Neural cell (in vitro differentiated cells): Measurements from ENCODE around the gene PSMG3.

Source experiments
- CTCF ChIP-seq: fragments of 450-650 bp; IDR thresholded peaks from 2 replicates; pipeline ENCODE4 v1.5.1; 2014; ENCODE audit warnings: antibody characterized with exemption, mild to moderate bottlenecking, moderate library complexity; ENCODE audit not compliant: poor library complexity, severe bottlenecking
- EP300 ChIP-seq: fragments of 450-650 bp; conservative IDR thresholded peaks from 2 replicates; pipeline ENCODE4 v1.6.1; 2014; ENCODE audit warnings: antibody characterized with exemption, mild to moderate bottlenecking, moderate library complexity; ENCODE audit not compliant: poor library complexity, severe bottlenecking
- EZH2 ChIP-seq: fragments of 200-600, 300-800 bp; shearing (Covaris generic), sonication (generic); IDR thresholded peaks from 2 replicates; pipeline ENCODE4 v1.6.1; 2014; ENCODE audit warnings: antibody characterized with exemption, low read length, borderline replicate concordance, mild to moderate bottlenecking; ENCODE audit not compliant: insufficient read depth, poor library complexity, severe bottlenecking
- MXI1 ChIP-seq: fragments of 450-650 bp; conservative IDR thresholded peaks from 2 replicates; pipeline ENCODE4 v1.6.1; 2014; ENCODE audit warnings: antibody characterized with exemption, mild to moderate bottlenecking; ENCODE audit not compliant: poor library complexity, severe bottlenecking
- POLR2AphosphoS5 ChIP-seq: IDR thresholded peaks from 2 replicates; pipeline ENCODE4 v1.6.1; 2012
- RAD21 ChIP-seq: fragments of 450-650 bp; conservative IDR thresholded peaks from 2 replicates; pipeline ENCODE4 v1.6.1; 2014; ENCODE audit warnings: antibody characterized with exemption, mild to moderate bottlenecking, moderate library complexity
- SMC3 ChIP-seq: fragments of 450-650 bp; conservative IDR thresholded peaks from 2 replicates; pipeline ENCODE4 v1.6.1; 2014; ENCODE audit warnings: antibody characterized with exemption, mild to moderate bottlenecking, moderate library complexity; ENCODE audit not compliant: poor library complexity
- TAF1 ChIP-seq: IDR thresholded peaks from 2 replicates; pipeline ENCODE4 v1.6.1; 2012; ENCODE audit warnings: low read depth

DNA sequence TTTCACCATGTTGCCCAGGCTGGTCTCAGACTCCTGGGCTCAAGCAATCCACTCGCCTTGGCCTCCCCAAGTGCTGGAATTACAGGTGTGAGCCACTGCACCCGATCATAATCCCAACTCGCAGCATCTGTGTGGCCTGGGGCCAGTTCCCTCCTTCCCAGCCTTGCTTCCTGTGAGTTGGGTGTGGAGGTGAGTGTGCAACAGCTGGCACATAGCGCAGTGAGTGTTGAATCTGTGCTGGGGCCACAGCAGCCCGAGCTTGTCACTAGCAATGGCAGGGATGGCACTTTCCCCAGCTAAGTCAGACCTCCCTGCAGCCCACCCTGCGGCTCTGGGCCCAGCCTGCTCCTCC is 26.0 kb downstream of the PSMG3 start:
- TF ChIP-seq SMC3 (no peak), CTCF (no peak), POLR2AphosphoS5 (no peak), RAD21 (no peak), TAF1 (no peak), EP300 (no peak), MXI1 (no peak), EZH2 (no peak)
